Glutamatergic neuron (in vitro differentiated cells): ENCODE results near the gene AP2B1. TPM values are rescaled to one million over a fixed set of nuclear protein-coding genes. Genes with fewer than 3 reads are reported as not detected.

ENCODE experiments used
- DNase-seq: peaks from one replicate; pipeline ENCODE4 v3.0.0; 2022
- H3K27ac Mint-ChIP-seq: one replicate; pipeline ENCODE4 v1.8.0; 2020; ENCODE audit warnings: mild to moderate bottlenecking, mixed read lengths, inconsistent platforms; ENCODE audit not compliant: unreplicated experiment
- H3K27me3 Mint-ChIP-seq: one replicate; pipeline ENCODE4 v1.8.0; 2020; ENCODE audit warnings: mild to moderate bottlenecking, moderate library complexity, mixed read lengths, inconsistent platforms; ENCODE audit not compliant: unreplicated experiment
- H3K36me3 Mint-ChIP-seq: one replicate; pipeline ENCODE4 v1.8.0; 2020; ENCODE audit warnings: mild to moderate bottlenecking, mixed read lengths, inconsistent platforms; ENCODE audit not compliant: unreplicated experiment
- H3K4me1 Mint-ChIP-seq: one replicate; pipeline ENCODE4 v1.8.0; 2020; ENCODE audit warnings: mild to moderate bottlenecking, low read depth, mixed read lengths, inconsistent platforms; ENCODE audit not compliant: unreplicated experiment
- H3K4me3 Mint-ChIP-seq: one replicate; pipeline ENCODE4 v1.8.0; 2020; ENCODE audit warnings: mild to moderate bottlenecking, mixed read lengths, inconsistent platforms; ENCODE audit not compliant: unreplicated experiment
- H3K9me3 Mint-ChIP-seq: one replicate; pipeline ENCODE4 v1.8.0; 2020; ENCODE audit warnings: mild to moderate bottlenecking, moderate library complexity, mixed read lengths, inconsistent platforms; ENCODE audit not compliant: unreplicated experiment
- total RNA-seq: library from RNA; stranded (reverse); fragmentation: NEBNext Ultra II Directional; extraction: Animal tissue kit (Norgen Biotek cat#: 25700); gene quantifications from one replicate; pipeline ENCODE4 v1.2.1, GENCODE V29; 2021; ENCODE audit not compliant: unreplicated experiment
- TF ChIP-seq, protein P1 (sequence below): fragments of 200-600 bp; sonication (generic); IDR thresholded peaks from one replicate; pipeline ENCODE4 v1.5.0; 2021; ENCODE audit not compliant: partially characterized antibody, unreplicated experiment

Gene AP2B1
- total RNA-seq, 1 donor from 2014 or later: 316 TPM

DNA sequence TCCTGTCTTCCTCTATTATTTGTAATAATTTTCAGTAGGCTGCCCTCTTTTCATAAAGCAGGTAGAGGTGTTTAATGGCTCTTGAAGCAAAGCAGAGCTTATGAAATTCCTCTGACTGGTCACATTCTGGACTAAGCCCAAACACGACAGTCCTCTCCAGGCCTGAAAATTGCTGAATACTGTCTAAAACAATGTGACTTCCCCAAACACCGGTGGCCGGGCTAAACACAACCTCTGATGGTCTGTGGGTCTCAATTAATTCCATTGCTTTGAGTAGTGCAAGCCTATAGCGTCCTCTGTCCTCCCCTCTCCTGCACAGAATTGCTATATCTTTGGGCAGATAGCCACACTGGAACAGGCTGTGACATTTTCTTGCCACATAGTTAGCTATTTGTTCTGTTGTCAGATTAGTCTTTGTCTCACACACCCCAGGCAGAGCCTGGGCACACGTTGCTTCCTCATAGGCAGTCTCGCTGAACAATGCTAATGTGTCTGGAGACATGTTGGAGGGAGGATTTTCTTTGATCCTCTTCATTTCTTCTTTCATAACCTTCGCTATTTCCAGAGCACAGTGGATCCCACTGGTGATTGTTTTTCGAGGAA is 38.8 kb upstream of the AP2B1 start:
- Mint-ChIP-seq H3K27me3 (peaks cover 3% of the 10 kb centered on the region), H3K36me3 (no peaks in the 10 kb centered on the region), H3K9me3 (no peaks in the 10 kb centered on the region), H3K4me1 (no peaks in the 10 kb centered on the region), H3K4me3 (no peak overlapping the region), H3K27ac (no peak overlapping the region)
- TF ChIP-seq, protein P1, sequence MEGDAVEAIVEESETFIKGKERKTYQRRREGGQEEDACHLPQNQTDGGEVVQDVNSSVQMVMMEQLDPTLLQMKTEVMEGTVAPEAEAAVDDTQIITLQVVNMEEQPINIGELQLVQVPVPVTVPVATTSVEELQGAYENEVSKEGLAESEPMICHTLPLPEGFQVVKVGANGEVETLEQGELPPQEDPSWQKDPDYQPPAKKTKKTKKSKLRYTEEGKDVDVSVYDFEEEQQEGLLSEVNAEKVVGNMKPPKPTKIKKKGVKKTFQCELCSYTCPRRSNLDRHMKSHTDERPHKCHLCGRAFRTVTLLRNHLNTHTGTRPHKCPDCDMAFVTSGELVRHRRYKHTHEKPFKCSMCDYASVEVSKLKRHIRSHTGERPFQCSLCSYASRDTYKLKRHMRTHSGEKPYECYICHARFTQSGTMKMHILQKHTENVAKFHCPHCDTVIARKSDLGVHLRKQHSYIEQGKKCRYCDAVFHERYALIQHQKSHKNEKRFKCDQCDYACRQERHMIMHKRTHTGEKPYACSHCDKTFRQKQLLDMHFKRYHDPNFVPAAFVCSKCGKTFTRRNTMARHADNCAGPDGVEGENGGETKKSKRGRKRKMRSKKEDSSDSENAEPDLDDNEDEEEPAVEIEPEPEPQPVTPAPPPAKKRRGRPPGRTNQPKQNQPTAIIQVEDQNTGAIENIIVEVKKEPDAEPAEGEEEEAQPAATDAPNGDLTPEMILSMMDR: no peak
- DNase-seq: no peak

DNA sequence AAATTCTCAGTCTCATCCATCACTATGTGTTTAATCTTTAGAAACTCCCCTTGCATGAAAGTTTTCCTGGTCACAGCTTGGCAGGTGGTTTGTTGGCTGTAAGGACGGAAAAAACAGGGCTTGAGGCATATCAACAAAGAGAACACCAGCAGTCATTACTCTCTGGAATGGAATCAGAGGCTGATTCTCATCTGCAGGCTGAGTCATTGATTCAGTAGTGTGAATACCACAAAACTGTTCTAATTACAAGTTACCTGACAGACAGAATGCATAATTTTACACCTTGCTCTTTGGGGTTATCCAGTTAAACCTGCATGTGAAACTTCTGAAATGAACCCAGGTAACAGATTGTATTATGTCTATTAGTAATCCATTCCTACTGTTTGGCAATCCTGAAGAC is 38.1 kb upstream of the AP2B1 start:
- no peak for DNase-seq
- Mint-ChIP-seq H3K9me3 (no peaks in the 10 kb centered on the region), H3K27ac (no peak overlapping the region), H3K4me3 (no peak overlapping the region), H3K27me3 (peaks cover 5% of the 10 kb centered on the region), H3K36me3 (no peaks in the 10 kb centered on the region), H3K4me1 (no peaks in the 10 kb centered on the region)
- TF ChIP-seq, protein P1: no peak

DNA sequence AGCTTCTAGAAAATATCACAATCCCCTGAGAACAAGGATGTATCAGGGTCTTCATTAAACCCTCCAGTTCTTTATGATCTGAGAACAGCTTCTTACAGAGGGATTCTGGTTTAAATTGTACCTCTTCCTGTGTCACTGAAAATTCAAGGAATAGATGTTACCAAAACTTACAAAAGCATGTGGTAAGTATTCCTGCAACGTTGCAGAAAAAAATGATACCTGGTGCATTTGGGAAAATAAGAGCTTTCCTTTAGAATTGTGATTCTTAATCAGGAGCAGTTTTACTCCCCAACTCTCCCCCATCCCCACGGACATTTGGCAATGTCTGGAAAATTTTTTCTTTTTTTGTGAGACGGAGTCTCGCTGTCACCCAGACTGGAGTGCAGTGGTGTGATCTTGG is 33.8 kb upstream of the AP2B1 start:
- Mint-ChIP-seq H3K9me3 (no peaks in the 10 kb centered on the region), H3K36me3 (no peaks in the 10 kb centered on the region), H3K27me3 (peaks cover 5% of the 10 kb centered on the region), H3K27ac (no peak overlapping the region), H3K4me3 (no peak overlapping the region), H3K4me1 (no peaks in the 10 kb centered on the region)
- TF ChIP-seq, protein P1: no peak
- no peak for DNase-seq

DNA sequence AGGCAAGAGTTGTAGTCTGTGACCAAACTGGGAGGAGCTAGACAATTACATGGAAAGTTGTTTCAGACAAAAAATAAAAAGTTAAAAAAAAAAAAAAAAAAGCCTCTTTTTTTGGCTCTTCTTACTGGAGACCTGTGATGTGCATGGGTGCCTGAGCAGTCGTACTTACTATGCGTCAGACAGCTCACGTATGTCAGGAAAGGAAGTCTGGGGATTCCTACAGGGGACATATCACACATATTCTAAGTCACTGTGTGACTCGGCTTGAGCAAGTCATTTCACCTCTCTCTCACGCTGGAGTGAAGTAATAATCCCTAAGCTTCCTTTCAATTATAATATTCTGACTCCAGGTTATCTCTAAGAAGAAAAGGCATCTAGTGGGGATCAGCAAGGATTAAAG is 32.5 kb upstream of the AP2B1 start:
- H3K27me3 Mint-ChIP-seq: peaks cover 8% of the 10 kb centered on the region
- H3K4me3 Mint-ChIP-seq: no peak overlapping the region
- no peak overlapping the region for H3K27ac Mint-ChIP-seq
- no peaks in the 10 kb centered on the region for H3K4me1 Mint-ChIP-seq
- TF ChIP-seq, protein P1: no peak
- DNase-seq: no peak
- H3K9me3 Mint-ChIP-seq: no peaks in the 10 kb centered on the region
- no peaks in the 10 kb centered on the region for H3K36me3 Mint-ChIP-seq

DNA sequence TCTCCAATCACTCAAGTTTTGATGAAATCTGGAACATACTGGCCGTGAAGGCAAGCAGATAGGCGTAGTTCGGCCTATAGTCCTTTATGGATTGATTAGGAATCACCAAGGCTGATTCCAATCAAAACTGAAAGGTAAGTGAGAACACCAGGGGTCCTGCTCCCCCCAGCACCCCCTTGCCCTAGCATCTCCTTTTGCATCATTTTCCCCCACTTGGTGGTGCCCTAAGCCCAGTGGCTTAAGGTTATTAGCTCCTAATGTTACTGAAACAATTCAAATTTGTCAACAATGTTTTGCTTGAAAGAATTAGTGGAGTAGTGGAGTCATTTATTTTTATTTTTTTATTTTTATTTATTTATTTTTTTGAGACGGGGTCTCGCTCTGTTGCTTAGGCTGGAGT is 31.4 kb upstream of the AP2B1 start:
- Mint-ChIP-seq H3K27ac (no peak overlapping the region), H3K36me3 (no peaks in the 10 kb centered on the region), H3K4me3 (no peak overlapping the region), H3K9me3 (no peaks in the 10 kb centered on the region), H3K4me1 (no peaks in the 10 kb centered on the region), H3K27me3 (peaks cover 8% of the 10 kb centered on the region)
- no peak for DNase-seq
- TF ChIP-seq, protein P1: no peak
